Cardiac muscle cell (in vitro differentiated cells and primary cell): ENCODE measurements around the gene EOGT. TPM values are rescaled to one million over a fixed set of nuclear protein-coding genes. Genes with fewer than 3 reads are reported as not detected.

ENCODE experiments used
- DNase-seq, 2 donors: peaks; one replicate each; pipeline versions ENCODE4 v3.0.0 to v3.0.0-alpha.2; 2010 to 2017; ENCODE audit warnings: low read depth in 1 of 2, low spot score in 1 of 2
- H3K27ac ChIP-seq: fragments of 200-600 bp; sonication (generic); 2 replicates; pipeline ENCODE4 v1.5.1; 2016
- H3K27me3 ChIP-seq: fragments of 200-600 bp; sonication (generic); 2 replicates; pipeline ENCODE4 v1.6.0; 2016; ENCODE audit warnings: control low read depth
- H3K36me3 ChIP-seq: fragments of 200-600 bp; sonication (generic); 2 replicates; pipeline ENCODE4 v1.5.1; 2016; ENCODE audit warnings: control low read depth
- H3K4me1 ChIP-seq: fragments of 200-600 bp; sonication (generic); 2 replicates; pipeline ENCODE4 v1.8.1; 2017; ENCODE audit warnings: low read depth, mild to moderate bottlenecking, mixed run types
- H3K4me3 ChIP-seq: fragments of 200-600 bp; sonication (generic); 2 replicates; pipeline ENCODE4 v1.5.1; 2016; ENCODE audit warnings: mild to moderate bottlenecking
- H3K9me3 ChIP-seq: fragments of 200-600 bp; sonication (generic); 2 replicates; pipeline ENCODE4 v1.5.1; 2017; ENCODE audit warnings: low read depth, mild to moderate bottlenecking, control low read depth
- CTCF ChIP-seq: IDR thresholded peaks from 2 replicates; pipeline ENCODE4 v1.5.1; 2012; ENCODE audit warnings: low read depth, mild to moderate bottlenecking, low read length
- polyA plus RNA-seq: library from polyadenylated mRNA; unstranded; fragments of >200 nt; fragmentation: Nextera tagmentation; extraction: Ambion mirVana; gene quantifications from 2 replicates; pipeline ENCODE4 v1.2.1, GENCODE V29; 2016
- total RNA-seq: library from RNA; depleted of rRNA; stranded (reverse); fragments of >200 nt; gene quantifications from 2 replicates; pipeline ENCODE4 v1.2.3, GENCODE V29; 2016

Gene EOGT
- total and polyA plus RNA-seq, 2 experiments from 2014 or later = 11.3 to 16.9 TPM

- DNase-seq = no peak
- Histone ChIP-seq H3K27ac (no peak overlapping the region), H3K27me3 (no peaks in the 10 kb centered on the region), H3K9me3 (no peaks in the 10 kb centered on the region), H3K4me3 (no peak overlapping the region), H3K4me1 (no peaks in the 10 kb centered on the region), H3K36me3 (no peaks in the 10 kb centered on the region)
- TF ChIP-seq CTCF = no peak
These were observed 54.6 kb downstream of the EOGT start for GRCh38 chr3:68958932-68959331.

- H3K36me3 ChIP-seq = no peaks in the 10 kb centered on the region
- TF ChIP-seq CTCF = no peak
- H3K27me3 ChIP-seq = no peaks in the 10 kb centered on the region
- H3K27ac ChIP-seq = no peak overlapping the region
- no peaks in the 10 kb centered on the region for H3K9me3 ChIP-seq
- H3K4me3 ChIP-seq = no peak overlapping the region
- H3K4me1 ChIP-seq = no peaks in the 10 kb centered on the region
- no peak for DNase-seq
These were observed 55.6 kb downstream of the EOGT start for GRCh38 chr3:68957895-68958294.

GRCh38 chr3:68953816-68954444 lies 59.6 kb downstream of the EOGT start:
- H3K36me3 ChIP-seq = no peaks in the 10 kb centered on the region
- H3K4me3 ChIP-seq = no peak overlapping the region
- no peaks in the 10 kb centered on the region for H3K9me3 ChIP-seq
- H3K27ac ChIP-seq = no peak overlapping the region
- H3K4me1 ChIP-seq = no peaks in the 10 kb centered on the region
- TF ChIP-seq CTCF = no peak
- no peaks in the 10 kb centered on the region for H3K27me3 ChIP-seq
- DNase-seq = no peak

- Histone ChIP-seq H3K9me3 (no peaks in the 10 kb centered on the region), H3K27me3 (no peaks in the 10 kb centered on the region), H3K4me1 (peaks cover 7% of the 10 kb centered on the region), H3K4me3 (no peak overlapping the region), H3K36me3 (no peaks in the 10 kb centered on the region), H3K27ac (no peak overlapping the region)
- DNase-seq = no peak
- TF ChIP-seq CTCF = no peak
These were observed 68.3 kb downstream of the EOGT start for GRCh38 chr3:68945225-68945624.

- H3K36me3 ChIP-seq = no peaks in the 10 kb centered on the region
These were observed 69.6 kb downstream of the EOGT start for GRCh38 chr3:68943753-68944500.

More at GRCh38 chr3:68943753-68944500, 69.6 kb downstream of the EOGT start:
- peaks cover 7% of the 10 kb centered on the region for H3K4me1 ChIP-seq
- peak overlapping the region; percentile 32 for H3K27ac ChIP-seq
- no peaks in the 10 kb centered on the region for H3K9me3 ChIP-seq
- no peak for DNase-seq
- TF ChIP-seq CTCF = no peak
- H3K4me3 ChIP-seq = no peak overlapping the region
- no peaks in the 10 kb centered on the region for H3K27me3 ChIP-seq
